Measurements from ENCODE around the gene CAD.
A peak's percentile ranks its signal among the peaks of the same experiment; 100 is the strongest.
"Not testable (repeated sequence)": the region's sequence is repeated elsewhere in the genome, so short reads cannot be mapped to it uniquely, and the experiment has no call there.

The CAD gene

GRCh38 chr2:27261241-27261925 is 44.2 kb downstream of the CAD start:
- DNase-seq = no peak

GRCh38 chr2:27261926-27262298 is 44.7 kb downstream of the CAD start:
- DNase-seq = no peak

- peak; percentile 22 for DNase-seq
Observed at GRCh38 chr2:27262379-27263286, 45.5 kb downstream of the CAD start, which contains the start of gene SLC30A3. TSS of gene SLC30A3 (minus strand) at chr2:27263047. CDS start at chr2:27262906, 141 bp downstream.

- no peak for DNase-seq
Observed at GRCh38 chr2:27263287-27264252, 46.4 kb downstream of the CAD start.

- DNase-seq = no peak
Observed at GRCh38 chr2:27264253-27264752, 47.1 kb downstream of the CAD start.

- DNase-seq = peak; percentile 73
Observed at GRCh38 chr2:27264753-27265535, 47.8 kb downstream of the CAD start.

- DNase-seq = no peak
Observed at GRCh38 chr2:27265536-27265870, 48.3 kb downstream of the CAD start.

- DNase-seq = not testable (repeated sequence)
Observed at GRCh38 chr2:27268296-27268695, 51.1 kb downstream of the CAD start.

GRCh38 chr2:27270131-27270530 is 53.0 kb downstream of the CAD start:
- DNase-seq = no peak

GRCh38 chr2:27270670-27271069 is 53.5 kb downstream of the CAD start:
- DNase-seq = no peak

- no peak for DNase-seq
Observed at GRCh38 chr2:27271631-27272340, 54.6 kb downstream of the CAD start.

GRCh38 chr2:27272537-27273522 is 55.7 kb downstream of the CAD start:
- DNase-seq = not testable (repeated sequence)

GRCh38 chr2:27275211-27276150 is 58.3 kb downstream of the CAD start, which contains the start of gene DNAJC5G:
TSS of gene DNAJC5G (plus strand) at chr2:27275433. CDS start at chr2:27276729, 1,296 bp downstream.
- no peak for DNase-seq

- no peak for DNase-seq
Observed at GRCh38 chr2:27278010-27278409, 60.8 kb downstream of the CAD start.

GRCh38 chr2:27280826-27281225 is 63.7 kb downstream of the CAD start:
- no peak for DNase-seq

GRCh38 chr2:27281442-27281841 is 64.3 kb downstream of the CAD start:
- DNase-seq = no peak

GRCh38 chr2:27281855-27282559 is 64.8 kb downstream of the CAD start, which contains the start of gene TRIM54:
TSS of gene TRIM54 (plus strand) at chr2:27282429. CDS start at chr2:27282732, 303 bp downstream.
- no peak for DNase-seq

GRCh38 chr2:27282892-27283291 is 65.7 kb downstream of the CAD start:
- no peak for DNase-seq

Data from NCI-H510A treated with DMSO at 0.1 percent for 48 hours (cell line).